ENCODE measurements around the gene NR6A1. TPM values are rescaled to one million over a fixed set of nuclear protein-coding genes. Genes with fewer than 3 reads are reported as not detected.

NR6A1 gene
- total and polyA plus RNA-seq, 2 of the 13 experiments (the other 11 are each of a cell fraction or from before 2014, with no cell fraction given): 28.1 to 31.5 TPM

DNA sequence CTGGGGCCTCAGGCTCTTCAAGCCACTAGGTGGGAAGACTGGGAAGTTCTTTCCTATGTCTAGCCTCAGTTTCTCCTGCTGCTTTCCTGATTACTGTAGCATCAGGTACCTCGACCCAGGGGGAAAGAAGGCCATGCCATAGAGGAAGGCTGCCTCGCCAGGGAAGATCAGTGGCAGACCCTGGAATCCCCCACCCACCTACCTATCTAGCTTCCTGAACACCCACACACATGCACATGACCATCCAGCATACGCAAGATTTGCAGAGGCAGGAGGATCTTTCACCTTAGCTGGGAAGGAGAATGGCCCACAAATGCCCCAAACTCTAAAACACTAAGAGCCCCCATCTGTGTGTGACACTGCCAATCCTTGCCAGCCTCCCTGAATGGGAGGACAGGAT lies 271.9 kb downstream of the NR6A1 start:
- in situ Hi-C loops (cut with HindIII; ENCODE audit: extremely low pct_ligation_motif_present, low pct_unique_long_range_greater_than_20kb): no loop called here
- FAIRE-seq (no peak), ATAC-seq (no peak), DNase-seq (ENCODE audit: low spot score) (no peak)
- TF ChIP-seq KDM2A (CRISPR knock-in tag; IDR thresholded peaks at IDR 0.05; ENCODE audit: borderline replicate concordance, low read depth) (no peak), HOXA7 (CRISPR knock-in tag; IDR thresholded peaks at IDR 0.05) (no peak), DNMT1 (CRISPR knock-in tag; IDR thresholded peaks at IDR 0.05) (no peak), ZNF660 (CRISPR knock-in tag; IDR thresholded peaks at IDR 0.05; ENCODE audit: borderline replicate concordance, low read depth) (no peak), DR1 (CRISPR knock-in tag; IDR thresholded peaks at IDR 0.05) (no peak), ZNF431 (CRISPR knock-in tag; IDR thresholded peaks at IDR 0.05; ENCODE audit: borderline replicate concordance, low read depth) (no peak)
- no peaks in the 10 kb centered on the region for H3K9me3 ChIP-seq (ENCODE audit: low read length)
- no peaks in the 10 kb centered on the region for H3K27me3 ChIP-seq (ENCODE audit: control insufficient read depth in 1 of 2, insufficient read depth in 2 of 2, low read length in 2 of 2)
- peaks cover 10 to 15% of the 10 kb centered on the region in 2 experiments; a peak in 2 of 5 replicates for H3K36me3 ChIP-seq (replicated peaks in 1 of 2; ENCODE audit: control insufficient read depth in 1 of 2, insufficient read depth in 2 of 2, low read length in 2 of 2)
- H4K20me1 ChIP-seq (ENCODE audit: insufficient read depth, low read length): no peaks in the 10 kb centered on the region
- H3K9ac ChIP-seq (ENCODE audit: insufficient read depth, low read depth, low read length): no peak overlapping the region
- BruUV-seq (replicated peaks): no TSS peak
- ChIA-PET POLR2A (no interaction called here), CTCF (ENCODE audit: low intra/inter-chr PET ratio, low total read pairs) (no interaction called here)
- 100% methylated on average over 2 of the region's 3 CpGs for WGBS (ENCODE audit: low lambda C conversion rate)
- H3K4me2 ChIP-seq (ENCODE audit: low read depth, low read length): no peak overlapping the region; the same call in 1 of the 2 replicates
- no peaks in the 10 kb centered on the region for H3K79me2 ChIP-seq (ENCODE audit: insufficient read depth, low read length)
- H3K4me1 ChIP-seq (ENCODE audit: insufficient read depth, low read length): peaks cover 27% of the 10 kb centered on the region
- H2AFZ ChIP-seq (ENCODE audit: low read length): no peak overlapping the region
- H3K4me3 ChIP-seq (replicated peaks in 1 of 3; ENCODE audit: insufficient read depth in 1 of 3, low read depth in 2 of 3, low read length in 3 of 3): no peak overlapping the region
- intact Hi-C loops (cut with micrococcal nuclease; ENCODE audit: unreplicated experiment): no loop called here
- peak overlapping the region; percentile 50 for H3K27ac ChIP-seq (ENCODE audit: extremely low read length, insufficient read depth, low read length)

DNA sequence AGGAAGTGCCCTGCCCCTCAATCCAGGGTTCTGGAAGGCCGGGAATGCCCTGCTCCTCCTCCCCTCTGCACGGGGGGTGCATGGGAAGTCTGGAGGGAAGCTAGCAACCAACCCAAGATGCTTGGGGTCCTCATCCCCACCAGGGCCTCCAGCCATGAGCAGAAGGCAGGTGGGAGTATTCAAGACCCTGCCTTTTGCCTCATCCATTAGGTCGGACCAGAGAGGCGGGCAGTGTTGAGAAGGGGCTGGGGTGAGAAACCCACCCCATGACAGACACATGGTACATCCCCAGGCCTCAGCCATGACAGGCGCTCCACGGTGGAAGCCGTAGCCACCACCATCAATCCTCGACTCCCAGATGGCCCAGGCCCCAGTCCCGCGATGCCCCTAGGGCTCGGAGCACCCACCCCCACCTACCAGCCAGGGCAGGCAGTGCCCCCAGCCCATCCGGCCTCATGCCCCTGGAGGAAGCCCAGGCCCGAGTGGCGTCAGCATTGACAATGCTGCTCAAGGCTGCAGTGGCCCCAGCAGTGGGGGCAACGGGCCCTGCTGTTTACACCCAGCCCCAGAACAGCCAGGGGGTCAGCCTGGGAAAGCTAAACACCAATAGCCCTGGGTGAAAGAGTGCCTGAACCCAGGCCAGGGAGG lies 272.5 kb downstream of the NR6A1 start:
- no peak for FAIRE-seq
- no peak for DNase-seq (ENCODE audit: low spot score)
- Histone ChIP-seq H3K27me3 (ENCODE audit: control insufficient read depth in 1 of 2, insufficient read depth in 2 of 2, low read length in 2 of 2) (no peaks in the 10 kb centered on the region), H3K36me3 (replicated peaks in 1 of 2; ENCODE audit: control insufficient read depth in 1 of 2, insufficient read depth in 2 of 2, low read length in 2 of 2) (peaks cover 10 to 15% of the 10 kb centered on the region in 2 experiments; a peak in 2 of 5 replicates), H3K4me1 (ENCODE audit: insufficient read depth, low read length) (peaks cover 27% of the 10 kb centered on the region), H3K79me2 (ENCODE audit: insufficient read depth, low read length) (no peaks in the 10 kb centered on the region), H3K4me2 (ENCODE audit: low read depth, low read length) (peak overlapping the region; percentile 35), H4K20me1 (ENCODE audit: insufficient read depth, low read length) (no peaks in the 10 kb centered on the region), H3K4me3 (replicated peaks in 1 of 3; ENCODE audit: insufficient read depth in 1 of 3, low read depth in 2 of 3, low read length in 3 of 3) (peak overlapping the region in 1 of 3 experiments; percentile 9; a peak in 1 of 6 replicates), H3K27ac (ENCODE audit: extremely low read length, insufficient read depth, low read length) (peak overlapping the region; percentile 50), H3K9ac (ENCODE audit: insufficient read depth, low read depth, low read length) (no peak overlapping the region), H2AFZ (ENCODE audit: low read length) (no peak overlapping the region), H3K9me3 (ENCODE audit: low read length) (no peaks in the 10 kb centered on the region)
- in situ Hi-C loops (cut with HindIII; ENCODE audit: extremely low pct_ligation_motif_present, low pct_unique_long_range_greater_than_20kb): no loop called here
- intact Hi-C loops (cut with micrococcal nuclease; ENCODE audit: unreplicated experiment): no loop called here
- BruUV-seq (replicated peaks): no TSS peak
- ATAC-seq: peak; percentile 3; the same call in 2 of the 3 replicates
- ChIA-PET CTCF (ENCODE audit: low intra/inter-chr PET ratio, low total read pairs) (no interaction called here), POLR2A (interaction anchor here (1.3 to 1.7 kb wide), 2 partner anchors 8 to 13 kb away, joined by 3 read pairs; no protein-coding TSS in a partner anchor)
- 21% methylated on average over 2 of the region's 15 CpGs for WGBS (ENCODE audit: low lambda C conversion rate)
- peak; percentile 46 for TF ChIP-seq RBFOX2 (IDR thresholded peaks at IDR 0.05; ENCODE audit: low read depth, low read length)
- no peak for TF ChIP-seq ZNF879 (CRISPR knock-in tag; IDR thresholded peaks at IDR 0.05)
- no peak for TF ChIP-seq ASH2L (IDR thresholded peaks at IDR 0.05; ENCODE audit: insufficient read length, low read depth, low read length)
- TF ChIP-seq ZNF343 (CRISPR knock-in tag; IDR thresholded peaks at IDR 0.05): no peak
- TF ChIP-seq, protein P1, sequence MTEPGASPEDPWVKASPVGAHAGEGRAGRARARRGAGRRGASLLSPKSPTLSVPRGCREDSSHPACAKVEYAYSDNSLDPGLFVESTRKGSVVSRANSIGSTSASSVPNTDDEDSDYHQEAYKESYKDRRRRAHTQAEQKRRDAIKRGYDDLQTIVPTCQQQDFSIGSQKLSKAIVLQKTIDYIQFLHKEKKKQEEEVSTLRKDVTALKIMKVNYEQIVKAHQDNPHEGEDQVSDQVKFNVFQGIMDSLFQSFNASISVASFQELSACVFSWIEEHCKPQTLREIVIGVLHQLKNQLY (CRISPR knock-in tag; IDR thresholded peaks at IDR 0.05): no peak
- no peak for TF ChIP-seq NR2C2 (CRISPR knock-in tag; IDR thresholded peaks at IDR 0.05; ENCODE audit: borderline replicate concordance)
- TF ChIP-seq, protein P2, sequence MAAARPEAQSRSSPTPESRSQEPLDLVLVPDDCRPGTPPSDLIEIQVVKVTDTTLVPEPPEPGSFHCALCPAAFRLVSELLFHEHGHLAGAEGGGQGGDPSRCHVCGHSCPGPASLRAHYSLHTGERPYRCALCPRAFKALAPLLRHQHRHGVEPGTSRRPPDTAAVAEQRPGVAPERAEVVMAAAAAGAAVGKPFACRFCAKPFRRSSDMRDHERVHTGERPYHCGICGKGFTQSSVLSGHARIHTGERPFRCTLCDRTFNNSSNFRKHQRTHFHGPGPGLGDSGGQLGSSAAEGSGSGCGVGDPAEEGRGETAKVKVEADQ (CRISPR knock-in tag; IDR thresholded peaks at IDR 0.05; ENCODE audit: borderline replicate concordance): no peak
- no peak for TF ChIP-seq HOXA3 (CRISPR knock-in tag; IDR thresholded peaks at IDR 0.05)
- no peak for TF ChIP-seq HMGA1 (CRISPR knock-in tag; conservative IDR thresholded peaks at IDR 0.05)
